ENCODE measurements around the gene MGMT. TPM values are rescaled to one million over a fixed set of nuclear protein-coding genes. Genes with fewer than 3 reads are reported as not detected.

MGMT gene
- total and polyA plus RNA-seq, 2 of the 4 experiments (the other 2 are of a cell fraction): 11.5 to 17.8 TPM

DNA sequence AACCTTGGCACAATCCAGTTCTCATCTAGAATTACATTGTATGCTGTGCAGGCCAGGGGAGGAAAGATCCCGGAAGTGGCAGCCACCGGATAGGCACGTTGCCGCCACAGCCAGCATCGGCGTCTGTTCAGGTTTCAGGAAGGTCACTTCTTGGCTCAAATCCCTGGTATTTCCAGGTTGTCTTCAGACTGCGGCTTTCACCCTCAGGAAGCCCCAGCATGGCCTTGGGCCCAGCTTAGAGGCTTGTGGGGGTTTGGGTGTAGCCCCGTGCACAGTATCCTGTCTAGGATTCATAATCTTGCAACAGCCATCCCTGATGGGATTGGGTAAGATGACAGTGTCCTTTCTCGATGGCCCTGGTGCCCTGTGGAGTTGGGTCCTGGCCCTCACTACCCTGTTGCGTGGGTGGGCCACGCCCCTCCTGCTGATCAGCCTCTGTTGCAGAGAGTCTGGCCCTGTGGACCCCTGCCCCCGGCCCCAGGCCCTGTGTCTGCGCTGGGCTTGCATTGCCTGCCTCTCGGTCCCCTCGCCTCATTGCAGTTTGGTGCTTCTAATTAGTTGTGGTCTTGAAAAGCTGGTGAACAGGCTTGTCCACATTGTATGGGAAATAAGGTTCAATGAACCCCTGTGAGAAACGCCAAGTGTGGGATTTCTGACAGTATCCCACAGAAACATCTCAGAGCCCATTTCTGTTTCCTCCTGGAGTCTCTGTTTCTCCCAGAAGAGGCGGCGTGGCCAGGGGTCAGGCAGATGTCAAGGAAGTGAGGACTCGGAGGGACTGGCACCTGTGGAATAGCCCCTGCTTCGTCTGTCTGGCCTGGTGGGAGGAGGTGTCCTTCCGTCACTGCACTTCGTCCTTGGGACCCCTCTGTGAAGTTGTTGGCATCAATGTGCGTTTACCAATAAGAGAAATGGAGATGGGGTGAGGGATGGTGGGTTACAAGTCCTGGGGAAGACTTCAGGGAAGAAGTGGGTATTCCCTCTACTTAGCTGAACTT lies 77.5 kb downstream of the MGMT start:
- H3K18ac ChIP-seq (ENCODE audit: low read depth, low read length): no peak overlapping the region
- no peaks in the 10 kb centered on the region for H3K36me3 ChIP-seq (ENCODE audit: control insufficient read depth, insufficient read depth, low read length)
- ATAC-seq (ENCODE audit: low read depth) (no peak), DNase-seq (no peak)
- dilution Hi-C loops (cut with HindIII; ENCODE audit: low sequenced_read_pairs, unreplicated experiment) (no loop called here), intact Hi-C loops (cut with micrococcal nuclease) (no loop called here), in situ Hi-C loops (cut with MboI; ENCODE audit: low sequenced_read_pairs) (no loop called here)
- H2AK9ac ChIP-seq (replicated peaks; ENCODE audit: low read depth, low read length, poor library complexity): no peak overlapping the region
- 86% methylated on average over 5 of the region's 23 CpGs; no CpG with 5 or more reads in 1 of the 2 experiments for WGBS, 2 experiments (ENCODE audit: extremely low coverage in 2 of 2, insufficient read length in 1 of 2)
- no peak overlapping the region for H2BK120ac ChIP-seq (ENCODE audit: low read depth, low read length)
- H3K4ac ChIP-seq (ENCODE audit: low read depth, low read length): no peak overlapping the region
- no peaks in the 10 kb centered on the region for H3K27me3 ChIP-seq (ENCODE audit: control insufficient read depth, insufficient read depth, low read length)
- H2BK20ac ChIP-seq (ENCODE audit: low read depth, low read length): no peak overlapping the region
- no peak overlapping the region for H2BK5ac ChIP-seq (ENCODE audit: low read depth, low read length, poor library complexity, severe bottlenecking)
- H4K5ac ChIP-seq (ENCODE audit: low read depth, low read length): no peak overlapping the region
- no peaks in the 10 kb centered on the region for H4K20me1 ChIP-seq (ENCODE audit: insufficient read depth, low read length)
- TF ChIP-seq CHD1 (IDR thresholded peaks at IDR 0.05; ENCODE audit: low read depth, low read length) (no peak), CEBPB (IDR thresholded peaks at IDR 0.05; ENCODE audit: low read depth, low read length) (no peak), RCOR1 (IDR thresholded peaks at IDR 0.05; ENCODE audit: insufficient replicate concordance, low read length) (no peak), RFX5 (IDR thresholded peaks at IDR 0.05; ENCODE audit: low read depth, low read length) (no peak), MXI1 (IDR thresholded peaks at IDR 0.05; ENCODE audit: borderline replicate concordance, low read depth, low read length) (no peak), CTCF (conservative IDR thresholded peaks at IDR 0.05; ENCODE audit: low read depth, low read length) (no peak)
- no peak overlapping the region for H2AK5ac ChIP-seq (ENCODE audit: low read depth, low read length)
- no peak overlapping the region for H4K91ac ChIP-seq (ENCODE audit: insufficient read depth, low read depth, low read length)
- H3K23ac ChIP-seq (ENCODE audit: low read depth, low read length): no peak overlapping the region
- ChIA-PET POLR2A (ENCODE audit: unreplicated experiment) (no interaction called here), CTCF (interaction anchor here (1.0 kb wide), 2 partner anchors 14 to 535 kb away, joined by 3 read pairs; no protein-coding TSS in a partner anchor)
- H3K79me1 ChIP-seq (ENCODE audit: low read depth in 1 of 2, low read length in 2 of 2): no peaks in the 10 kb centered on the region
- no peak overlapping the region for H2AFZ ChIP-seq (replicated peaks; ENCODE audit: low read length, poor library complexity)
- no TSS peak for BruUV-seq (replicated peaks)
- no peak overlapping the region for H2BK15ac ChIP-seq (ENCODE audit: low read depth, low read length)
- no peak overlapping the region for H3K4me3 ChIP-seq (ENCODE audit: insufficient read depth, low read depth, low read length)
- no peak overlapping the region for H3K14ac ChIP-seq (replicated peaks; ENCODE audit: low read depth, low read length)
- H3K4me1 ChIP-seq (ENCODE audit: control insufficient read depth, insufficient read depth, low read length): peaks cover 2% of the 10 kb centered on the region; the same call in 1 of the 2 replicates
- H3K9me1 ChIP-seq (ENCODE audit: insufficient read depth, low read length): 0 out of 2 replicates have a peak, but pooled peaks cover 5% of the 10 kb centered on the region
- H3K27ac ChIP-seq (ENCODE audit: insufficient read depth, low read length): no peak overlapping the region
- no peak overlapping the region for H3K4me2 ChIP-seq (ENCODE audit: low read depth, low read length)
- no peaks in the 10 kb centered on the region for H3K9me3 ChIP-seq (ENCODE audit: control insufficient read depth, insufficient read depth, low read length)
- no peak overlapping the region for H3K9ac ChIP-seq (ENCODE audit: low read depth, low read length)
- H3K56ac ChIP-seq (ENCODE audit: extremely low read depth, insufficient read depth, low read length): no peak overlapping the region
- H4K8ac ChIP-seq (ENCODE audit: low read depth in 2 of 2, low read length in 2 of 2): no peak overlapping the region

Measured in IMR-90 (cell line).